Stimulated activated naive CD8-positive, alpha-beta T cell treated with anti-CD3 and anti-CD28 coated beads, Interleukin-15, Interleukin-2, amounts not matched to agents 100 U/mL and 50 U/mL, for 24 hours (primary cell): ENCODE results near the gene ZNF641.
A peak's percentile ranks its signal among the peaks of the same experiment; 100 is the strongest.

ENCODE experiments used
- ATAC-seq: fragments of 150-1000 bp; cut with Tn5 transposase; one replicate; pipeline ENCODE4 v1.10.0; 2021
- DNase-seq: peaks from one replicate; pipeline ENCODE4 v3.0.0; 2021

The ZNF641 gene

GRCh38 chr12:48350249-48351021, at the start of gene ZNF641:
TSS of gene ZNF641 (minus strand) at chr12:48350919. CDS start at chr12:48348090, 2,829 bp downstream.
- DNase-seq (peak; percentile 79), ATAC-seq (peak; percentile 85)

DNA sequence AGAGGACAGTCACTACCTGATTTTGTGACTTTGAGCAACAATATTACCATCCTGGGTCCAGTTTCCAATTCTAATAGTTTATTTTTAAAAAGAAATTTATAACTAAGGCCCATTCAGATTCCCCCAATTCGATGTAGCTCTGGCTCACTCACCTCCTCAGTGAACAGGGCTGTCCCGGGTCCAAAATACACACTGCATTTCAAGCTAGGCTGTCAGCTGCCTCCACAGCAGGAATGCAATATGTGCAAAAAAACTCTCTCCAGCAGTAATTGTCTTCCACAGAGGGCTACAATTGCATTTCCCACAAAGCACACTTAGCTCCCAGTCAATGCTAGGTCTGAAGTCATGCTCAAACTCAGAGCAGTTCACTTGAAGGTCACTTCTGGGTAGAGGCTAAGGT, 39.3 kb upstream of the ZNF641 start:
- DNase-seq = no peak
- no peak for ATAC-seq

- no peak for DNase-seq
- no peak for ATAC-seq
Observed at GRCh38 chr12:48389409-48389808, 38.7 kb upstream of the ZNF641 start.

- ATAC-seq (no peak), DNase-seq (no peak)
Observed at GRCh38 chr12:48388938-48389337, 38.2 kb upstream of the ZNF641 start.

DNA sequence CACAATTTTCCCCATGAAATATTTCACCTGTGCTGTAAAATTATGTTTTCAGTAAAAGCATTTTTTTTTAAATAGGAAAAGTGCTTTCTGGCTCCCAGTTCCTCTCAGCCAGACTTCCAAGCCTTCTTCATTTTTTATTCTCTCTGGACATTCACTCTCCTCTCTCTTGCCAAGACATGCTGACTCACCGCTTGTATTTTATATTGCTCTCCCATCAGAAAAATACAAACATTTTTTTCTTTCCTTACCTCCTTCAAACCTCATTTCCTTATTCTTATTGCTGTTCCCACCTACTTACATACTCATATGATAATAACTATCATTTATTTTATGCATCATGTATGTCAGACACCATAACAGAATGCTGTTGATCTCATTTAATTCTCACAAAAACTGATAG, 37.7 kb upstream of the ZNF641 start:
- ATAC-seq = no peak
- no peak for DNase-seq

DNA sequence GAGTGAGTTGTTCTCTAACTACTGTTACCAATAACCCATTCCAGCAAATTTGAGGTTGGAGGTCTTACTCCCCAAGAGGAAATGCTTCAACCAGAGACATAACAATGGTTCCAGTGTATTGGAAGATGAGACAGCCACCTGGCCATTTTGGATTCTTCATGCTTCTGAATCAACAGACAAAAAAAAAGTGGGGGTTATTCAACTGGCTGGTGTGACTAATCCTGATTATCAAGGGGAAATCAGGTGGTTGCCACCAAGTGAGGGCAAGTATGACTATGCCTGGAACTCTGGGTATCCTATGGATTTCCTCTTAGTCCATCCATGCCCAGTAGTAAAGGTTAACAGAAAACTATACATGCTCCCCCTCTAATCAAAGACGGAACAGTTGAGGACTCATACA, 29.9 kb upstream of the ZNF641 start:
- DNase-seq (no peak), ATAC-seq (no peak)

DNA sequence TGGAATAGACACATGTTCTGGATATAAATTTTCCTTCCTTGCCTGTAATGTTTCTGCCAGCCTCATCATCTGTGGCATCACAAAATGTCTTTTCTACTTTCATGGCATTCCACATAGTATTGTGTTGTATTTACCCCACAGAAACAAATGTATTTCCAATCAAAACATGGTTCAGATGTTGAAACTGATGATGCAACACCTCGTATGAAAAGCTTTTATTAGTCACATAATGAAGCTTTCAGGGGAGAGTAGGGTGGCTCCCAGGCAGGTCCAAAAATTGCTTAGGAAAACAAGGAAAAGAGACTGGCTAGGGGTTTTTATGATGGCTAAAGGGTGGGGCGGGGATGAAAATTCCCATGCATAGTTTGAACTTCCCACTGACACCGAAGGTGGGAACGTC, 29.1 kb upstream of the ZNF641 start:
- DNase-seq = no peak
- ATAC-seq = no peak

- no peak for ATAC-seq
Observed at GRCh38 chr12:48377646-48378045, 26.9 kb upstream of the ZNF641 start.

GRCh38 chr12:48374164-48374563, 23.4 kb upstream of the ZNF641 start:
- DNase-seq (no peak), ATAC-seq (no peak)

More at GRCh38 chr12:48377646-48378045, 26.9 kb upstream of the ZNF641 start:
- no peak for DNase-seq

- DNase-seq = no peak
- no peak for ATAC-seq
Observed at GRCh38 chr12:48366131-48366530, 15.4 kb upstream of the ZNF641 start.

GRCh38 chr12:48361664-48362339, 11.1 kb upstream of the ZNF641 start:
- ATAC-seq (no peak), DNase-seq (no peak)

DNA sequence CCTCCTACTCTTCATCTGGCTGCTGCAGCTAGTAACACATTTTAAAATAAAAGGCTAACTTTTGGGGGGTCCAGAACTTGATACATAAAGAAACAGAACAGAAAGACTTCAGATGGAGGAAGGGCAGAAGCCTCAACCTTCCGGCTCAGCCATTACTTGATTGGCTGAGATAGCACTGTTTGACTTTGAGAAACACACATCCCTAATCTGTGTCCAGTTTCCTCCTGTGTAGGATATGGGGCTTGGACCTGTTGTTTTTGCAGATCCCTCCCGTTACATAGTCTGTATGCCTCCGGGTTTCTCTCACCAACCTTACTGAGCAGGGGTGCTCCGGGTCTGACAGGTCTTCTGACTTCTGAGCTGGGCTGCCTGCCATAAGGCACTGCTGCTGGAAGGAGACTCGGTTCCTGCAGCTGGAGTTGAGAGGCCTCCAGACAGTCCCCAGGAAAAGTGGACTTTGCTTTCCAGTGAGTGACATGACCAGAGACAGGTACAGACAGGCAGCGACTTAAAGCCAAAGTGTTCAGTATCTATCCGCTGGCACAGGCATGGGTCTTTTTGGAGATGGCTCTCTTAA, 8.3 kb upstream of the ZNF641 start:
- DNase-seq (no peak), ATAC-seq (no peak)

GRCh38 chr12:48356041-48356768, 5.5 kb upstream of the ZNF641 start:
- no peak for DNase-seq
- no peak for ATAC-seq

GRCh38 chr12:48352157-48352760, 1.5 kb upstream of the ZNF641 start:
- DNase-seq (no peak), ATAC-seq (no peak)

DNA sequence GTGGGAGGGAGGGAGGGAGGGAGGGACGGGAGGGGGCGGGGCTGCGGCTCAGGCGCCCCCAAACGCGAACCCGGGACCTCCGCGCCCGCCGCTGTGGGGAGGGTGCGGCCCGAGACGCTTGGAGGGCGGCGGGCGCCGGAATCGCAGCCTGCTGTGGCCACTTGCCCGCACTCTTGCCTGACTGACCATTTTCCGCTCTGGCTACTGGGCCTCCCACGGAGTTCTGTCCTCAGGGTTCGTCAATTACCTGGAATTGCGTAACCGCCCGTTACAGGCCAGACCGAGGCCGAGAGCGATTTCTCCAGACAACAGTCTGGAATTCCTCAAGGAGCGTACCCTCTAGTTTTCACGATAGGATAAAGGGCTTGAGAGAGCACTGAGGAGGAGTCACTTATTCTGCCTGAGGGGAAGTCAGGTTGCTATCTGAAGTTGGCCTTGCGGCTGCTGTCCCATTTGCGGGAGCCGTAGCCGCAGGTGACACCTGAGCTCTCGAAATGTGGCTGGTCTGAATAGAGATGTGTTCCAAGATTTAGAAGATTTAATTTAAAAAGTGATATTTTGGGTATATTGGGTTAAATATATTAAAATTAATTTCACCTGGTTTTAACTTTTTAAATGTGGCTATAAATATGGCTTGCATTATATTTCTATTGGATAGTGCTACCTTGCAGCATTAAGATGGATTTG, 446 bp upstream of the ZNF641 start:
- DNase-seq = no peak
- ATAC-seq = no peak

DNA sequence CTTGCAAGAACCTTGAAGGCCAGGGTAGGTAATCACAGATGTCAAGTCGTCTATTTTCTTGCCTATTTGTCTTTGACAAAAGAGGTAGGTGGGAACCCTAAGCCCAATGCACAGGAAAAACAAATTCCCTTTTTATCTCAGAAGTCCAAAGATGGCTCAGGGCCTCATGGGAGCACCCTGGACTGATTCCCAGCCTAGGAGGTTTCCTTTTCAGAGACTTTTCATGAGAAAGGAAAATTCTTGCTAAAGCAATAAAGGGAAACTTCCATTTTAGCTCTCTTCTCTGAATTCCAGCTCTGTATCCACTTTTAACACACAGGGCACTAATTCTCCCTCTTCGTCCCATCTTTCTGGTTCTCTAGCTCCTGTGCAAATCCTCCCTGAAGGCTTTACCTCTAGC, 1.2 kb downstream of the ZNF641 start:
- ATAC-seq = no peak

DNA sequence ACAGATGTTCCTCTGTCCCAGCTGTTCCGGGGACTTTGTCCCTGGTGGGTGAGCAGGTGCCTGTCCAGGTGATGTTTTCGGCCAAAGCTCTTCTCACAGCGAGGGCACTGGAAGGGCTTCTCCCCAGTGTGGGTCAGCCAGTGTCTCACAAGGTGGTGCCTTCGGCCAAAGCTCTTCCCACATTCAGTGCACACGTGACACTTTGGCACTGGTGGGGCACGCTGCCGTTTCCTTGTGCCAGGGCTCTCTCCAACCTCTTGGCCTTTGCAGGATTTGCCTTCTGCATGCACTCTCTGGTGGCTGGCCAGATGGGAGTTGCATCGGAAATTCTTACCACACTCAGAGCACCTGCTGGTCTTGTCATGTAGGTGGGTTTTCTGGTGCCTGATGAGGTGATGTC, 7.7 kb downstream of the ZNF641 start:
- DNase-seq (no peak), ATAC-seq (no peak)

More for the DNA sequence above, 1.2 kb downstream of the ZNF641 start:
- DNase-seq = no peak

- no peak for ATAC-seq
Observed at GRCh38 chr12:48340943-48341342, 9.8 kb downstream of the ZNF641 start.

DNA sequence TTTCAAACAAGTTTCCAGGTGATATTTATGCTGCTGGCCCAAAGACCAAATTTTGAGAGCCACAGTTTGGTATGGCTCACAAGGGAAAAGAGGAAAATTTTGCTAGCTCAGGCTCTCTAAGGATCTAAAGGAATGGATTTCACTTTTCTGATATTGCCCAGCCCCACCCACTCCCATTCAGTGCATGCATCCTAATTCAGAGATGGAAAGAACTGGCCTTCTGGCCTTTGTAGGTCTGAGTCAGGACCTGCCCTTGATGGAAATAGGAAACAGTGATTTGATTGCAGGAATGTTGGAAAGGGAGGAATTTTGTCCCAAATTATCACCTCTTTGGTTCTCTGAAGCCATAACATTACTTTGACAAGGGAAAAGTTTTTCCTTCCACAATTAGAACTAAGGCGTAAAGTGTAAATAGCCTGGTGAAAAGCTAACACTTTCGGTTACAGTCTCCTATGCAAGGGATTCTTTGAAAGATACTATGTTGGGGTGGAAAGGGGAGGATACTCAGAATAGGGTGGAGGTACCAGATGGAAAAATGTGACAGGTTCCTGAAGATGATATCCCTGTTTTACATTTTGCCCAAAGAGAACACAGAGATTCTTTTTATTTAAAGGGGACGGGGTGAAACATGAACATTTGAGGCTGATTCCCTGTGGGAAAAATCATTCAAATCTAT, 11.1 kb downstream of the ZNF641 start:
- no peak for ATAC-seq
- no peak for DNase-seq

More at GRCh38 chr12:48340943-48341342, 9.8 kb downstream of the ZNF641 start:
- DNase-seq = no peak

- ATAC-seq = no peak
Observed at GRCh38 chr12:48336564-48336963, 14.2 kb downstream of the ZNF641 start.

GRCh38 chr12:48336061-48336460, 14.7 kb downstream of the ZNF641 start:
- DNase-seq = no peak

More at GRCh38 chr12:48336564-48336963, 14.2 kb downstream of the ZNF641 start:
- no peak for DNase-seq

More at GRCh38 chr12:48336061-48336460, 14.7 kb downstream of the ZNF641 start:
- ATAC-seq = no peak
